ENCODE data around the gene SIAH2. TPM values are rescaled to one million over a fixed set of nuclear protein-coding genes. Genes with fewer than 3 reads are reported as not detected.

SIAH2 gene
- total RNA-seq, 1 donor from 2014 or later = 26.9 TPM

- no peak for DNase-seq (ENCODE audit: low spot score)
Measured at GRCh38 chr3:150749255-150749654, 13.7 kb downstream of the SIAH2 start.

DNA sequence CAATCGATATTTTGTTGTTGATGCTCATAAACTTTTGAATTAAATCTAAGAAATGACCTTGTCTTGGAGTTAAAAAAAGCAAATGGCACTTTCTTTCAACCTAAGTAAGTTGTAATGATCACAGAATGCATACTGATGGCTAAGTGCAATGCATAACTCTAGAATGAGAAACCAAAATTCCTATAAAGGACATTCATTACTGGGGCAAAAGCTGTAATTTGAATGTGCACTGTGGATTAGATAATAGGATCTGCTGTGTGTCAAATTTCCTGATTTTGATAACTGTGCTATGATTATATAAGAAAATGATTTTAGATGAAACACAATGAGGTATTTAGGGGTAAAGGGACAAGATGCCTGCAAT, 14.3 kb downstream of the SIAH2 start:
- DNase-seq (ENCODE audit: low spot score) = no peak

- no peak for DNase-seq (ENCODE audit: low spot score)
Measured at GRCh38 chr3:150747886-150748683, 14.9 kb downstream of the SIAH2 start.

- no peak for DNase-seq (ENCODE audit: low spot score)
Measured at GRCh38 chr3:150746791-150747590, 16.0 kb downstream of the SIAH2 start.

- no peak for DNase-seq (ENCODE audit: low spot score)
Measured at GRCh38 chr3:150745832-150746231, 17.1 kb downstream of the SIAH2 start.

GRCh38 chr3:150744919-150745211, 18.1 kb downstream of the SIAH2 start:
- no peak for DNase-seq (ENCODE audit: low spot score)

DNA sequence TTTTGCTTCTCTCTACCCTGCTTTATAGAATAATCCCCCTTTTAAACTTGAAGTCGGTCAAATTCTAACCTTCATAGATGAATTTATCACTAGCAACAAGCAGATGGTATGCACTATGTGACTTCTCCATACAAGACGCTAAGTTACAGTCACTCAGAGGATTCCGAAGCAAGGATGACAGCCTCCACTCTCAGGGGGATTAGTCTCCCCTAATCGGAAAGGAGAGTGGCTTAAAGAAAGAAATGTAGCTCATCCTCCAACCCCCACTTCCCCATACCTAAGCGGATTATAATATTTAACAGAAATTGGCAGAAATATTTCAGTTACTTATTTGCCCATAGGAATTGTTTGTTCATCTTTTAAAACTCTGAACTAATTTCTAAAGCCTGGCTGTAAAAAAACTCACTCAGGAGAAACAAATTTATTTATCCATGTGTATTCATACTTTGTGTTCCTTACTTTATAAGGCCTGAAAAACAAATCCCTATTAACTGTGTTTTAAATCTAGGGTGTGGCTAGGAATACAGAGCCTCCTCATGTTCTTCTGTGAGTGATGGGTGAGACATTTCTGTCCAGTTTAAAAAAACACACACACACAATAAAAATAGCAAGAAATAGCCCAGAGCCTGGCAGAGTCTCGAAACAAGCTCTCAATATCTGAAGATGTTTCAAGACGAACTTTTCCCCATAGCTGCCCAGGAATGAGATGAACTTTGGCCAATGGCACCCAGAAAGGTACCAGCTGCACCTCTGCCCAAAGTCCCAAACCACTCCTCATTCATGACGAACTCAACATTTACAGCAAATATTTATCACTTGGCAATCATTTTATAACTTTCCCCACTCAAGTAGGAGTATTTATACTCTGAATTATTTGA, 18.7 kb downstream of the SIAH2 start:
- DNase-seq (ENCODE audit: low spot score) = no peak

DNA sequence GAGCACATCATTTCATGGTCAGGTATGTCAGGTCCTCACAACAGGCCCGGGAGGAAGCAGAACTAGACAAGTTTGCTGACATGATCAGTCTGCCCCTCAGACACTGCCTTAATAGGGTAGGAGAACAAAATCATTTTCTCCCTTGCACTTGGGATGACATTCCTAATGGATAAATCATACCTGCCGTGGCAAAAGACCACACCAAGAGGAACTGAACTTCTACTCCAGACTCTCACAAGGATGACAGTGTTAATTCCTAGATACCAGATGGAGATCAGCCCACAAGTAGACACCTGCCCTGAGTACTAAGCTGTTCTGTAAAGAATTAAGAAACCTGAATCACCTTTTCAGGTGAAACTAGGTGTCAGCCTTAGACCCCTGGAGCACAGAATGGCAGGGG, 19.5 kb downstream of the SIAH2 start:
- DNase-seq (ENCODE audit: low spot score) = no peak

- DNase-seq (ENCODE audit: low spot score) = no peak
Measured at GRCh38 chr3:150742679-150743078, 20.3 kb downstream of the SIAH2 start.

DNA sequence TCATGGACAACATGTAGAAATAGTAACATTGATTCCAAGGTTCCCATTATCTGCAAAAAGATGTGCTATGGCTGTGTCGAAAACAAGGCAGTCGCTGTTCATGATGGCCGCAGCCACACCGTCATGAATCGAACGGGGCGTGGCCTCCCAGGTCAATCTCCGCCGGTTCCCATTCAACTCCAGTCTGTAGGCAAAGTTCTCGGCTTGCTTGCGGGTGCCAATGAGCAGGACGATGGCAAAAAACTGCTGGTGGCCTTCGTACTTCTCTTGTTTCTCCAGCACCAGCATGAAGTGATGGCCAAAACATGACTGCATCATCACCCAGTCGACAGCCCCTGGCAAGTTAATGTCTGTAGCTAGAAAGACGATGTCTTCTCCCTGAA, 20.8 kb downstream of the SIAH2 start:
- DNase-seq (ENCODE audit: low spot score) = no peak

DNA sequence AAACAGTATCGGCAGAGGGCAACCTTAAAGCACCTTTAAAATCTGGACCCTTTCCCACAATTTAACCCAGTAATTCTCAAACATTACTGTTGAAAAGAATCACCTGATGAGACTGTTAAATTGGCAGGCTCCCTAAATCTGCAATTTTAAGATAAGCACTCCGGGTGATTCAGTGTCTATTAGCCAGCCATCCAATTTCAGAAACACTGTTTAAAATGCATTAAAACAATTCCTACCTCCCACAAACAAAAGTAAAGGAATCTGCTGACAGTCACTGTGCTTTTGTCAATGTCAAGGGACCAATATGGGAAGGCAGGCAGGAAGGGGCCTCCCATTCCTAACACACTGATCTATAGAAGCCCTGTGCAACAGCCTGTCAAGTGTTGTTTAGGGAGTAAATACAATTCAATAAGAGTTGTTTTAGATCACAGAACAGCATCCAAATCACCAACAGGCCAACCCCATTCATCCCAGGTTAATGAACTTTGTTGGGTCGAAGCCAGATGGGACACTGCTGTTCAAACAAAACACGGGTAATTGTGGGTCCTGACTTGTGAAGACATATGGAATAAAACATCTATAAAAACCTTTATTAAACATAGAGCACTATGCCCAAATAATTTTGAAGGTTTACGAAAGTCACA, 21.4 kb downstream of the SIAH2 start:
- DNase-seq (ENCODE audit: low spot score) = no peak

- no peak for DNase-seq (ENCODE audit: low spot score)
Measured at GRCh38 chr3:150740733-150741496, 22.1 kb downstream of the SIAH2 start.

GRCh38 chr3:150739877-150740645, 22.9 kb downstream of the SIAH2 start:
- no peak for DNase-seq (ENCODE audit: low spot score)

DNA sequence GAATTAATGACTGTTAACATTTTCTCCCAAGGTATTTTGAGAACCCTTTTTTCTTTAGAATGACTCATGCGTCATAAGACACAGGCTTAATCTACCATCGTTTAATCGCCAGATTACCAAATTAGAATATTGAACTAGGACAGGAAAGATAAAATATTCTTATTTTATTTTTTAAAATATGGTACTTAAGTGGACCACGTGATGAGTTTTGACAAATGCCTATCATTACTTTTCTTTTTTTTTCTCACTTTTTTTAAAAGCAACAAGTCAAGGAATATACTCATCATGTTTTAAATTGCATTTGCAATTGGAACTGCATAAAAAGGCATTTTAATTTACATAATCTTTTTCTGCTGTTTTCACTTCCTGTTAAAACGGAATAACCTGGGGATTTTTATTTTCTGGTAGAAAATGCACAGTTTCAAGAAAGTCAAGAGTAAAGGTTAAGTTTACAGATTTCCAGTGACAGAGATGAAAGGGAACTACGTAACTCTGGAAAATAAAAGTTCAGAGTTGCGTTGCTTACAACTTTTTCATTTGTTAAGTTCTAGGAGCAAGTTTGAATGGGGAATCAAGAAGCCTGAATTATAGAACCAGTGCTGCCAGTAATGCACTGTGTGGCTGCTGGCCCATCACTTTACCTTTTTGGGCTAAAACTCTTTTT, 23.6 kb downstream of the SIAH2 start:
- DNase-seq (ENCODE audit: low spot score) = no peak

GRCh38 chr3:150738688-150739087, 24.3 kb downstream of the SIAH2 start:
- no peak for DNase-seq (ENCODE audit: low spot score)

GRCh38 chr3:150737874-150738679, 24.9 kb downstream of the SIAH2 start:
- DNase-seq (ENCODE audit: low spot score) = no peak

- no peak for DNase-seq (ENCODE audit: low spot score)
Measured at GRCh38 chr3:150736903-150737832, 25.8 kb downstream of the SIAH2 start.

Data from mesenteric fat pad (tissue), 1 donor.